ENCODE data around the gene ENAH.
"Not testable (repeated sequence)": the region's sequence is repeated elsewhere in the genome, so short reads cannot be mapped to it uniquely, and the experiment has no call there.

ENAH gene

DNA sequence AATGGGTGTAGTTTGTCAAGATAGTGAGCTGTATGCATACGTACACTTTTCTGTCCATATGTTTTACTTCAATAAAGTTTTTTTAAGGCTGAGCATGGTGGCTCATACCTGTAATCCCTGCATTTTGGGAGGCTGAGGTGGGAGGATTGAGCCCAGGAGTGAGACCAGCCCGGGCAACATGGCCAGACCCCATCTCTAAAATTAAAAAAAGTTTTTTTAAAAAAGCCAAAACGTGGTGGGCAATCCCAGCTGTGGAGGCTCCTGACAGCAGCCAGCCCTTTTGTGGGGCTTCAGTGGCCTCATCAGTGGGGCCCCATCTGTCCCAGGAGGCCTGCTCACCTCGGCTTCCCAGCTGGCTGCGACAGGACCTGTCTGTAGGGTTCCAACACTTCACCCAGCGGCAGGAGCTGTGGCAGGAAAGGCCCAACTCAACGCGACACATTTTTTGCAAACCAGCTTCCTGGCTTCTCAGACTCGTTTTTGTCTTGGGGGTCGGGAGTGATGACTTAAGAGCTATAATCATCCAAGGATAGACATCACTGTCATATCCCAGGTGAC lies 168.2 kb downstream of the ENAH start:
- DNase-seq = no peak

DNA sequence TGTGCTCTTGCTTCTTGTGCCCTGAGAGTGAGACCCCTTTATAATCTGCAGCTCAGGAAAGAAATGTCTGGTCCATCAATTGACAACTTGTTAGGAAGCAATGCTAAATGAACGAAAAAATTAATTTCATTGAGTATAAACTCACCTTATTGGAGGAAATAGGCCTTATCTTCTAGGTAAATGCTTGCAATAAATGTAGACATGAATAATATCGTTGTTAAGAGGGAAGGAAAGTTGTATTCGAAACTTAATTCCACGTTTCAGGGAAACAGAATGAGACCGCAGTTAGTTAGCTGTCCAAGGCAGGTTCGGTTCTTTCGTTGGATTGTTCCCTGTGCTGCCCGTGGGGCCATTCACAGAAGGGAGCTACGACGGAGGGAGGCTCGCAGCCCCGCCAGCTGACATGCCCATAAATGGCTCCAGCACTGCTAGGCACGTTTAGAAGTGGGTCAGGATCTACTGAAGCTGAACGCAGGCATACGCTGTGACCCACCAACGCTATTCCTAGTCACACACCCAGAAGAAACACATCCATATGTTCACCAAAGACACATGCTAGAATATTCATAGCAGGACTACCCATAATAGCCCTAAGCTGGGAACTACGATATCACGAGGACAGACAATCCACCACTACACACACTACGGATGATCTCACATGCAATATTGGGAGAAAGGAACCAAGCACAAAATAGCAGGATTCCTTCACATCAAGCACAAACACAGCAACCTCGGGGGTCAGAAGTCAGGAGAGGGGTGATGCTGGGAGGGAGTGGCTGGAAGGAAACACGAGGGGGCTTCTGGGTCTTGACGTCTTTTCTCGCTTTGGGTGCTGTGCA lies 168.9 kb downstream of the ENAH start:
- no peak for DNase-seq

- no peak for DNase-seq
Observed at GRCh38 chr1:225482421-225482950, 170.4 kb downstream of the ENAH start.

DNA sequence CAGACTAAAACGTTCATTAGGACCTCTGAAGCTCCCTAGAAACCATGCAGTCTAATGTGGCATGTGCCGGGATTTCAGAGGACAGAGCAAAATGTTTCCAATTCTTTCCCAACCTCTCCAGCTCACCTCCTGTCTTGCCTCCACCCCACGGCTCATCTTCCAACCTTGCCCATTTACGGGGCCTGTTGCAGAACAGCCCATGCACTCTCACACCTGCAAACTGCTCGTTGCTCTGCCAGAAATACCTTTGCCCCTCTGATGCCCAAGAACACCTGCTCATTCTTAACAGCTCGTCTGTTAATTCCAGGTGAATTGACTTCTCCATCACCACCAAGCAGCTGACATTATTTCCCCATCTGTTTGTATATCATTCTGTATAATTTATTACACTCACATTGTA lies 171.2 kb downstream of the ENAH start:
- no peak for DNase-seq

DNA sequence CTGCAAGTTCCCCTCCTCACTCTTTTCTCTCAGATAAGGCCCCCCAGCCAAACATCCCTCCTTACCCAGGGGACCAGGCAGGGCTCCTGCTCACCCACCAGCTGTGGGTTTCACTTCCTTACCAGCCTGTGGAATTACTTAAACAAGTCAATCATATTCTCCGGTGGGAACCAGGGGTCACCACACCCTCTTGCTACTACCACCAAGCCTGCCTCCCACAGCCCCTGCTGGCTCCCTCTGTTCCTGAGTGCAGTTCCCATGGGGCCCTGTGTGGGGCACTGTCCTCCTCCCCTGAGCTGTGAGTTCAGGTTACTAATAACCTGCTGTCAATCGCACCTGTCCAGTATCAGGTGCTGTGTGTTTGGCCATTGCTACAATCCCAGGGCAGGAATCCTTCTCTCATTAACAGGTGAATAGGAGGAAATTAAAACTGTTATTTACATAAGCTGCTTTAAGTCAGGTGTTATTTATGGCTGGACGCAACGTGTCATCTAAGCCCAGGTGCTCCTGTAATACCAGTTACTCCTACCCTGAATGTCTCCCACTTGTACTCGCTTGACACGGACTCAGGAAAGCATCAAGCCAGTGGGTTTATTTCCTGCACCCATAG lies 172.0 kb downstream of the ENAH start:
- DNase-seq = peak; percentile 42

DNA sequence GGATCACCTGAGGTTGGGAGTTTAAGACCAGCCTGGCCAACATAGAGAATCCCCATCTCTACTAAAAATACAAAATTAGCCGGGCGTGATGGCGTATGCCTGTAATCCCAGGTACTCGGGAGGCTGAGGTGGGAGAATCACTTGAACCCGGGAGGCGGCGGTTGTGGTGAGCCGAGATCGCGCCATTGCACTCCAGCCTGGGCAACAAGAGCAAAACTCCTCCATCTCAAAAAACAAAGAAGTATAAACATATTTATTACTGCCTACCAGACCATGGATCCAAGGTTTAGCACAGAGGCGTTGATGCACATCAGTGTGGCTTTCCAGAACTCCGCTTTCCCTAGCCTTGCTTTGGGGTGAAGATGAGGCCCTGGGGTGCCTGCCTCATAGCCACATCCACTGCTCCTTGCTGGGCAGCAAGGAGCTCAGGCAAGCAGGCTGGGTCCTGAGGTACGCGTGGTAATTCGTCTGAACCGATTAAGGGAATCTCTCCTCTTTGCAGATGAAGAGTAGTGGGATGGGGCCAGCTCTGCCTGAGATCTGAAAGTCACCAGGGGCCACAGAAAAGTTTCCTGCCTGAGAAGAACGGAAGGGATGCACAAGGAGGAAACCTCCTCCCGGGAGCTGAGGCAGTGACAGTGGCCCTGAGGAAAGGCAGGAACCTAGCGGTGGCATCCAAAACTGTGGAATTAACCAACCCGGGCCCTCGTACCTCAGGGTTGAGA lies 172.8 kb downstream of the ENAH start:
- DNase-seq = no peak

GRCh38 chr1:225479341-225479740 lies 173.6 kb downstream of the ENAH start:
- no peak for DNase-seq

GRCh38 chr1:225477296-225477911 lies 175.5 kb downstream of the ENAH start:
- no peak for DNase-seq

DNA sequence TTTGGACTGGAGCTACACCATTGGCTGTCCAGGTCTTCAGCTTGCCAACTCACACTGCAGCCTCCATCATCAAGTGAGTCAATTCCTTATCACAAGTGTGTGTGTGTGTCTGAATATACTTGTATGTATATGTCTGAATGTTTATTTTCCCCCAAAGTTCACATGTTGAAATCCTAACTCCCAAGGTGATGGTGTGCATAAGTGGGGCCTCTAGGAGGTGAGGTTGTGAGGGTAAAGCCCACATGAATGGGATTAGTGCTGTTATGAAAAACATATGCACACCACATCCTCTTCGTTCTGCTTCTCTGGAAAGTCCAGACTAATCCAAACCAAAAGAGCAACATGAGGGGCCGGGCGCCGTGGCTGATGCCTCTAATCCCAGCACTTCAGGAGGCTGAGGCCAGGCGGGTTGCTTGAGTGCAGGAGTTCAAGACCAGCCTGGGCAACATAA lies 176.4 kb downstream of the ENAH start:
- DNase-seq = no peak

- no peak for DNase-seq
Observed at GRCh38 chr1:225476100-225476511, 176.8 kb downstream of the ENAH start.

DNA sequence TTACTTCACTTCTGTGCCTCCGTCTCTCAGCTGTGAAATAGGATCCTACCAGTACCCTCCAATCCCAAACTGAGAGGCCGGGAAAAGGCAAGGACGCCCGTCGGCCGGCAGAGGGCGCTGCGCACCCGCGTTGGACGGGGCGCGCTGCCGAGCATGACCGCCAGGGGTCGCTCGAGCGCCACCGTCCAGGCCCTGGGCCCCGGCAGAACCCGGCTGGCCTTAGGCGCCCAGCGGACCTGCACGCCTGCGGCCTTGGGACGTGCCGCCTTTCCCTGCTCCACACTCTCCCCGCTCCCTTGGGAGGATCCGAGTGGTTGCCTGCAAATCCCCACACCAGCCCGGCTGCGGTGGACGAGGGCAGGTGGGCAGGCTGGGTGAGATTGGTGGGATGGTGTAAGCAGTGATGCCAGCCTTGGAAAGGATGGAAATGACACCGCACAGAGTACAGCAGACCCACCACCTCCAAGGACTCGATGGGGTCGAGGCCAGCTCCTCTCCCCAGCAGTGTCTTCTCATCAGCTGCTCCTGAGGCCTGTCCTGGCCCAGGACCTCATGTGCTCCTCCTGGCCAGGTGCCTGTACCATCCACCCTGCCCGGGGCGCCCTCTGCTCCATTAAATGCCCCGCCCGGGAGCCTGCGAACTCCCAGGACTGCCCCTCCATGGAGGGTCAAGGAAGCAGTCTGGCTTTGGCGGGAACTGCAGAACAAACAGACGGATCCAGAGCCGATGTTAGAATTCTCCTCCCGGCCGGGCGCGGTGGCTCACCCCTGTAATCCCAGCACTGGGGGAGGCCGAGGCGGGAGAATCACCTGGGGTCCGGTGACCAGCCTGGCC lies 177.7 kb downstream of the ENAH start:
- DNase-seq = peak; percentile 64

DNA sequence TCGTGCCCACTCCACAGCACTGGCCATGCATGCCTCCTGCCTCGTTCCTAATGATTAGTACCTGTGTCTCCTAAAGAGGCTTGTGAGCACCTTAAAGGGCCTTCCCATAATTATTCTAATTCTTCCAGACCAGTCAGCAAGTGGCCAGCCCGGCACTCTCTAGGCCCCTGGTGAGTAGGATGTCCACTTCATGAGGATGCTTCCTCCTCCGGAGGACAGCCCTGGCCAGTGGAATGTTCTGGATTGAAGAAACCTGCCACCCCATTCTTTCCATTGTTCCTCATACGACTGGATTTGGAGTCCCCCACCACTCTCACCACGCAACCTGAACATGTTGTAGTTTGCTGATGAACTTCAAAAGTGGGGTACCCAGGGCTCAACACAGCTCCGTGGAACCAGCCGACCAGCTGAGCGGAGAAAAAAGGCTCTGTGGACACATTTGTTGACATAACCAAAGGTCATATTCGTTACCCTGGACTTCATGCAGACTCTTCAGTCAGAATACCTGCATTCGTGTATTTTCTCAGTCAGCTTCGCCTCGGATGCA lies 178.4 kb downstream of the ENAH start:
- DNase-seq = no peak

DNA sequence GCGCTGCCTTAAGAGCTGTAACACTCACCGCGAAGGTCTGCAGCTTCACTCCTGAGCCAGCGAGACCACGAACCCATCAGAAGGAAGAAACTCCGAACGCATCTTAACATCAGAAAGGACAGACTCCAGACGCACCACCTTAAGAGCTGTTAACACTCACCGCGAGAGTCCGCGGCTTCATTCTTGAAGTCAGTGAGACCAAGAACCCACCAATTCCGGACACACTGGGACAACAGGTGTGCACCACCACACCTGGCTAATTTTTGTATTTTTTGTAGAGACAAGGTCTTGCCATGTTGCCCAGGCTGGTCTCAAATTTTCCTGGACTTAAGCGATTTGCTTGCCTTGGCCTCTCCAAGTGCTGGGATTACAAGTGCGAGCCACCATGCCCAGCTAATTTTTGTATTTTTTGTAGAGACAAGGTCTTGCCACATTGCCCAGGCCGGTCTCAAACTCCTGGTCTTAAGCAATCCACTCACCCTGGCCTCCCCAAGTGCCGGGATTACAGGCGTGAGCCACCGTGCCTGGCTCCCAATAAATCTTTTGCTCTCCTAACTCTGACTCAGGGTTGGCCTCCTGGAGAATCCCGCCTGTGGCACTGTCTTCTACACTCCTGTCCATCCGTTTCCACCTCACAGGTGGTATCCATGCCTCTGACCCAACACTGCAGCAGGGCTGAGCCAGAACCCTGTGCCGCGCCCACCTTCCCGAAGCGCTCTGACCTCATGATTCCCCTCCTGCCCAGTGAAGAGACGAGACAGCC lies 179.1 kb downstream of the ENAH start:
- not testable (repeated sequence) for DNase-seq

- peak; percentile 43 for DNase-seq
Observed at GRCh38 chr1:225473266-225473665, 179.7 kb downstream of the ENAH start.

DNA sequence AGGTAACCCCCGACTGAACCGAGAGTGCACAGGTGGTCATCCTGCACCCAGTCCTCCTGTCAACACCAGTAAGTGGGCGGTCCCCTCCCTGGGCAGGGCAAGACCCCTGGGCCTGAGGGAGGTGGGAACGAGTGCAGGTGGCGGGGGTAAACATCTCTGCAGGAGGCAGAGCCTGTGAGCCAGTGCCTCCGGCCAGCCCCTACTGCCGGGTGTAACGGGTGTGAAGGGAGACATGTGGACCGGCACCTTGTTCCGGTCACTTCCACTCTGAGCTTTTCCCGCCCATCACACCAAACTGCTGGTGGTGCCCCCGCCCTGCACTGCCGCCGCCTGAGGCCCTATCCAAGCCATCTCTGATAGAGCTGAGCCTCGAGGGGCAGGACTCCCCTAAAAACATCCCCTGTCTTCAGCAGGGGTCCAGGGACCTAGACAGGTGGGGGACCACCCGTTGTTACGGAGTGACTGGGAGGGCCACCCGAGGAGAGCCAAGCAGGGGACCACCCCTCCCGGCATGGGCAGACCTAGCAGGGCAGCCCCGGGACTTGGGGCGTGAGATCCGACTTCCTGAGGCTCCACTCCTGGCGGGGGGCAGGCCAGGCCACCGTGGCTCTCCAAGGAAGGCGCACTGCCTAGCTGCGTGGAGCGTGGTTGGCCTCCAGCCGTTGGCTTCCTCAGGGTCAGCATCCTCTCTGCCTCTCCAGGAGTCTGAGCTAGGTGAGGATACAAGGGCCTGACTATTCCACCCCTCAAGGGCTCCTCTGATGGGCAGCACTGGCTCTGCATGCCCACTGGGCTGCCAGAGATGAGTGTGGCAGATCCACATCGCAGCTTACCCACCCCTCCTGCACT lies 181.2 kb downstream of the ENAH start:
- no peak for DNase-seq

- no peak for DNase-seq
Observed at GRCh38 chr1:225471109-225471452, 181.8 kb downstream of the ENAH start.

- no peak for DNase-seq
Observed at GRCh38 chr1:225470211-225471108, 182.5 kb downstream of the ENAH start.

- DNase-seq = no peak
Observed at GRCh38 chr1:225469051-225469450, 183.9 kb downstream of the ENAH start.
